ENCODE results near the gene MUS81. TPM values are rescaled to one million over a fixed set of nuclear protein-coding genes. Genes with fewer than 3 reads are reported as not detected.
A peak's percentile ranks its signal among the peaks of the same experiment; 100 is the strongest.

Gene MUS81
- total RNA-seq, 1 experiment from 2014 or later: 45.9 TPM

DNA sequence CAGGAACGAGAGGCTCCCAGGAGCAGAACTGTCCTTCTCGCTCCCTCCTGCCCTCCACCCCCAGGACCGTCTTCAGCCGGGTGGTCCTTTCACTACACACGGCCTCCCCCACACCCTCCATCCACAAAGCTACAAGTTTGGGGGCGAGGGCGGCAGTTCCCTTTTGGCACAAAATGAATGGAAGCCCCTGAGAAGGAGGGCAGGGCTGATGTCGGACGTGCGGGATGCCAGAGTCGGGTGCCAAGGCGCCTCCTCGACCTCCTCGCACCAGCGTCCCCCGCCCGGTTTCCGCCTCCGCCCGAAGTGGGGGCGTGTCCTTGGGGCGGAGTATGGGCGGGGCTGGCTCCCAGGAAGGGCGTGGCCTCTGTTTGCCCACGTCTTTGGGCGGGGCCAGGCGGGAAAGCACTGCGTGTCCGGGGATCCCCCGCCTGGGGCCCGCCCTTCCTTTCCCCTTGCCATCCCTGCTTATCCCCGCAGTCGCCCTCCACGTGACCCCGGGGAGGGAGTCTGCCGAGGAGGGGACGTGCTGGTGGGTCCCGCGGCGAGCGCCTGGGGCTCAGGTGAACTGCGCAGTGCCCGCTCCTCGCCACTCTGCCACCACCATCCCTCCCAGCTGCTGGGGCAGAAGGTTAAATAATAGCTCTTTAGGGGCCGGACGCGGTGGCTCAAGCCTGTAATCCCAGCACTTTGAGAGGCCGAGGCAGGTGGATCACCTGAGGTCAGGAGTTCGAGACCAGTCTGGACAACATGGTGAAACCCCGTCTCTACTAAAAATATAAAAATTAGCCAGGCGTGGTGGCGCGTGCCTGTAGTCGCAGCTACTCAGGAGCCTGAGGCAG is 13.3 kb downstream of the MUS81 start (continued):
- TF ChIP-seq, protein P1, sequence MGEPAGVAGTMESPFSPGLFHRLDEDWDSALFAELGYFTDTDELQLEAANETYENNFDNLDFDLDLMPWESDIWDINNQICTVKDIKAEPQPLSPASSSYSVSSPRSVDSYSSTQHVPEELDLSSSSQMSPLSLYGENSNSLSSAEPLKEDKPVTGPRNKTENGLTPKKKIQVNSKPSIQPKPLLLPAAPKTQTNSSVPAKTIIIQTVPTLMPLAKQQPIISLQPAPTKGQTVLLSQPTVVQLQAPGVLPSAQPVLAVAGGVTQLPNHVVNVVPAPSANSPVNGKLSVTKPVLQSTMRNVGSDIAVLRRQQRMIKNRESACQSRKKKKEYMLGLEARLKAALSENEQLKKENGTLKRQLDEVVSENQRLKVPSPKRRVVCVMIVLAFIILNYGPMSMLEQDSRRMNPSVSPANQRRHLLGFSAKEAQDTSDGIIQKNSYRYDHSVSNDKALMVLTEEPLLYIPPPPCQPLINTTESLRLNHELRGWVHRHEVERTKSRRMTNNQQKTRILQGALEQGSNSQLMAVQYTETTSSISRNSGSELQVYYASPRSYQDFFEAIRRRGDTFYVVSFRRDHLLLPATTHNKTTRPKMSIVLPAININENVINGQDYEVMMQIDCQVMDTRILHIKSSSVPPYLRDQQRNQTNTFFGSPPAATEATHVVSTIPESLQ (CRISPR knock-in tag; IDR thresholded peaks at IDR 0.05): no peak
- TF ChIP-seq HMGA2 (CRISPR knock-in tag; IDR thresholded peaks at IDR 0.05) (no peak), GRHL2 (CRISPR knock-in tag; IDR thresholded peaks at IDR 0.05; ENCODE audit: insufficient replicate concordance, severe bottlenecking) (no peak), CREM (CRISPR knock-in tag; IDR thresholded peaks at IDR 0.05) (no peak), ZNF671 (CRISPR knock-in tag; IDR thresholded peaks at IDR 0.05) (no peak), ZNF121 (CRISPR knock-in tag; IDR thresholded peaks at IDR 0.05) (peak; percentile 99), ZNF423 (CRISPR knock-in tag; IDR thresholded peaks at IDR 0.05) (peak; percentile 52; the same call in 1 of the 2 replicates), ZNF396 (CRISPR knock-in tag; IDR thresholded peaks at IDR 0.05; ENCODE audit: borderline replicate concordance) (no peak), RELA (CRISPR knock-in tag; IDR thresholded peaks at IDR 0.05; ENCODE audit: borderline replicate concordance) (no peak), SP1 (CRISPR knock-in tag; conservative IDR thresholded peaks at IDR 0.05) (peak; percentile 100), NR3C1 (CRISPR knock-in tag; conservative IDR thresholded peaks at IDR 0.05; ENCODE audit: low read depth) (no peak), ELF4 (CRISPR knock-in tag; IDR thresholded peaks at IDR 0.05; ENCODE audit: low read depth) (no peak), FOXP1 (CRISPR knock-in tag; IDR thresholded peaks at IDR 0.05; ENCODE audit: borderline replicate concordance) (peak; percentile 63; the same call in 1 of the 2 replicates), IRF2 (CRISPR knock-in tag; IDR thresholded peaks at IDR 0.05; ENCODE audit: borderline replicate concordance, low read depth) (no peak), GTF2I (CRISPR knock-in tag; conservative IDR thresholded peaks at IDR 0.05) (peak; percentile 80)
- TF ChIP-seq, protein P2, sequence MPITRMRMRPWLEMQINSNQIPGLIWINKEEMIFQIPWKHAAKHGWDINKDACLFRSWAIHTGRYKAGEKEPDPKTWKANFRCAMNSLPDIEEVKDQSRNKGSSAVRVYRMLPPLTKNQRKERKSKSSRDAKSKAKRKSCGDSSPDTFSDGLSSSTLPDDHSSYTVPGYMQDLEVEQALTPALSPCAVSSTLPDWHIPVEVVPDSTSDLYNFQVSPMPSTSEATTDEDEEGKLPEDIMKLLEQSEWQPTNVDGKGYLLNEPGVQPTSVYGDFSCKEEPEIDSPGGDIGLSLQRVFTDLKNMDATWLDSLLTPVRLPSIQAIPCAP (CRISPR knock-in tag; IDR thresholded peaks at IDR 0.05): no peak; the same call in 1 of the 2 replicates
- TF ChIP-seq, protein P3, sequence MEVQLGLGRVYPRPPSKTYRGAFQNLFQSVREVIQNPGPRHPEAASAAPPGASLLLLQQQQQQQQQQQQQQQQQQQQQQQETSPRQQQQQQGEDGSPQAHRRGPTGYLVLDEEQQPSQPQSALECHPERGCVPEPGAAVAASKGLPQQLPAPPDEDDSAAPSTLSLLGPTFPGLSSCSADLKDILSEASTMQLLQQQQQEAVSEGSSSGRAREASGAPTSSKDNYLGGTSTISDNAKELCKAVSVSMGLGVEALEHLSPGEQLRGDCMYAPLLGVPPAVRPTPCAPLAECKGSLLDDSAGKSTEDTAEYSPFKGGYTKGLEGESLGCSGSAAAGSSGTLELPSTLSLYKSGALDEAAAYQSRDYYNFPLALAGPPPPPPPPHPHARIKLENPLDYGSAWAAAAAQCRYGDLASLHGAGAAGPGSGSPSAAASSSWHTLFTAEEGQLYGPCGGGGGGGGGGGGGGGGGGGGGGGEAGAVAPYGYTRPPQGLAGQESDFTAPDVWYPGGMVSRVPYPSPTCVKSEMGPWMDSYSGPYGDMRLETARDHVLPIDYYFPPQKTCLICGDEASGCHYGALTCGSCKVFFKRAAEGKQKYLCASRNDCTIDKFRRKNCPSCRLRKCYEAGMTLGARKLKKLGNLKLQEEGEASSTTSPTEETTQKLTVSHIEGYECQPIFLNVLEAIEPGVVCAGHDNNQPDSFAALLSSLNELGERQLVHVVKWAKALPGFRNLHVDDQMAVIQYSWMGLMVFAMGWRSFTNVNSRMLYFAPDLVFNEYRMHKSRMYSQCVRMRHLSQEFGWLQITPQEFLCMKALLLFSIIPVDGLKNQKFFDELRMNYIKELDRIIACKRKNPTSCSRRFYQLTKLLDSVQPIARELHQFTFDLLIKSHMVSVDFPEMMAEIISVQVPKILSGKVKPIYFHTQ (CRISPR knock-in tag; IDR thresholded peaks at IDR 0.05): no peak
- TF ChIP-seq, protein P4, sequence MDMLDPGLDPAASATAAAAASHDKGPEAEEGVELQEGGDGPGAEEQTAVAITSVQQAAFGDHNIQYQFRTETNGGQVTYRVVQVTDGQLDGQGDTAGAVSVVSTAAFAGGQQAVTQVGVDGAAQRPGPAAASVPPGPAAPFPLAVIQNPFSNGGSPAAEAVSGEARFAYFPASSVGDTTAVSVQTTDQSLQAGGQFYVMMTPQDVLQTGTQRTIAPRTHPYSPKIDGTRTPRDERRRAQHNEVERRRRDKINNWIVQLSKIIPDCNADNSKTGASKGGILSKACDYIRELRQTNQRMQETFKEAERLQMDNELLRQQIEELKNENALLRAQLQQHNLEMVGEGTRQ (CRISPR knock-in tag; IDR thresholded peaks at IDR 0.05): peak; percentile 96
- TF ChIP-seq, protein P5, sequence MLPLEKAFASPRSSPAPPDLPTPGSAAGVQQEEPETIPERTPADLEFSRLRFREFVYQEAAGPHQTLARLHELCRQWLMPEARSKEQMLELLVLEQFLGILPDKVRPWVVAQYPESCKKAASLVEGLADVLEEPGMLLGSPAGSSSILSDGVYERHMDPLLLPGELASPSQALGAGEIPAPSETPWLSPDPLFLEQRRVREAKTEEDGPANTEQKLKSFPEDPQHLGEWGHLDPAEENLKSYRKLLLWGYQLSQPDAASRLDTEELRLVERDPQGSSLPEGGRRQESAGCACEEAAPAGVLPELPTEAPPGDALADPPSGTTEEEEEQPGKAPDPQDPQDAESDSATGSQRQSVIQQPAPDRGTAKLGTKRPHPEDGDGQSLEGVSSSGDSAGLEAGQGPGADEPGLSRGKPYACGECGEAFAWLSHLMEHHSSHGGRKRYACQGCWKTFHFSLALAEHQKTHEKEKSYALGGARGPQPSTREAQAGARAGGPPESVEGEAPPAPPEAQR (CRISPR knock-in tag; IDR thresholded peaks at IDR 0.05): 0 out of 2 replicates have a peak, but pooled peaks have one; percentile 37
- TF ChIP-seq, protein P6, sequence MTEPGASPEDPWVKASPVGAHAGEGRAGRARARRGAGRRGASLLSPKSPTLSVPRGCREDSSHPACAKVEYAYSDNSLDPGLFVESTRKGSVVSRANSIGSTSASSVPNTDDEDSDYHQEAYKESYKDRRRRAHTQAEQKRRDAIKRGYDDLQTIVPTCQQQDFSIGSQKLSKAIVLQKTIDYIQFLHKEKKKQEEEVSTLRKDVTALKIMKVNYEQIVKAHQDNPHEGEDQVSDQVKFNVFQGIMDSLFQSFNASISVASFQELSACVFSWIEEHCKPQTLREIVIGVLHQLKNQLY (CRISPR knock-in tag; IDR thresholded peaks at IDR 0.05): no peak
- TF ChIP-seq, protein P7, sequence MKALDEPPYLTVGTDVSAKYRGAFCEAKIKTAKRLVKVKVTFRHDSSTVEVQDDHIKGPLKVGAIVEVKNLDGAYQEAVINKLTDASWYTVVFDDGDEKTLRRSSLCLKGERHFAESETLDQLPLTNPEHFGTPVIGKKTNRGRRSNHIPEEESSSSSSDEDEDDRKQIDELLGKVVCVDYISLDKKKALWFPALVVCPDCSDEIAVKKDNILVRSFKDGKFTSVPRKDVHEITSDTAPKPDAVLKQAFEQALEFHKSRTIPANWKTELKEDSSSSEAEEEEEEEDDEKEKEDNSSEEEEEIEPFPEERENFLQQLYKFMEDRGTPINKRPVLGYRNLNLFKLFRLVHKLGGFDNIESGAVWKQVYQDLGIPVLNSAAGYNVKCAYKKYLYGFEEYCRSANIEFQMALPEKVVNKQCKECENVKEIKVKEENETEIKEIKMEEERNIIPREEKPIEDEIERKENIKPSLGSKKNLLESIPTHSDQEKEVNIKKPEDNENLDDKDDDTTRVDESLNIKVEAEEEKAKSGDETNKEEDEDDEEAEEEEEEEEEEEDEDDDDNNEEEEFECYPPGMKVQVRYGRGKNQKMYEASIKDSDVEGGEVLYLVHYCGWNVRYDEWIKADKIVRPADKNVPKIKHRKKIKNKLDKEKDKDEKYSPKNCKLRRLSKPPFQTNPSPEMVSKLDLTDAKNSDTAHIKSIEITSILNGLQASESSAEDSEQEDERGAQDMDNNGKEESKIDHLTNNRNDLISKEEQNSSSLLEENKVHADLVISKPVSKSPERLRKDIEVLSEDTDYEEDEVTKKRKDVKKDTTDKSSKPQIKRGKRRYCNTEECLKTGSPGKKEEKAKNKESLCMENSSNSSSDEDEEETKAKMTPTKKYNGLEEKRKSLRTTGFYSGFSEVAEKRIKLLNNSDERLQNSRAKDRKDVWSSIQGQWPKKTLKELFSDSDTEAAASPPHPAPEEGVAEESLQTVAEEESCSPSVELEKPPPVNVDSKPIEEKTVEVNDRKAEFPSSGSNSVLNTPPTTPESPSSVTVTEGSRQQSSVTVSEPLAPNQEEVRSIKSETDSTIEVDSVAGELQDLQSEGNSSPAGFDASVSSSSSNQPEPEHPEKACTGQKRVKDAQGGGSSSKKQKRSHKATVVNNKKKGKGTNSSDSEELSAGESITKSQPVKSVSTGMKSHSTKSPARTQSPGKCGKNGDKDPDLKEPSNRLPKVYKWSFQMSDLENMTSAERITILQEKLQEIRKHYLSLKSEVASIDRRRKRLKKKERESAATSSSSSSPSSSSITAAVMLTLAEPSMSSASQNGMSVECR (CRISPR knock-in tag; IDR thresholded peaks at IDR 0.05; ENCODE audit: borderline replicate concordance): no peak

Measured in WTC11 (cell line).